GM10847 (cell line): ENCODE measurements around the gene RAB34.

Experiments used
- POLR2A ChIP-seq: IDR thresholded peaks from 2 replicates; pipeline ENCODE4 v1.6.1; 2011; ENCODE audit not compliant: insufficient read length; ENCODE audit errors: extremely low read depth

Gene RAB34, protein sequence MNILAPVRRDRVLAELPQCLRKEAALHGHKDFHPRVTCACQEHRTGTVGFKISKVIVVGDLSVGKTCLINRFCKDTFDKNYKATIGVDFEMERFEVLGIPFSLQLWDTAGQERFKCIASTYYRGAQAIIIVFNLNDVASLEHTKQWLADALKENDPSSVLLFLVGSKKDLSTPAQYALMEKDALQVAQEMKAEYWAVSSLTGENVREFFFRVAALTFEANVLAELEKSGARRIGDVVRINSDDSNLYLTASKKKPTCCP

DNA sequence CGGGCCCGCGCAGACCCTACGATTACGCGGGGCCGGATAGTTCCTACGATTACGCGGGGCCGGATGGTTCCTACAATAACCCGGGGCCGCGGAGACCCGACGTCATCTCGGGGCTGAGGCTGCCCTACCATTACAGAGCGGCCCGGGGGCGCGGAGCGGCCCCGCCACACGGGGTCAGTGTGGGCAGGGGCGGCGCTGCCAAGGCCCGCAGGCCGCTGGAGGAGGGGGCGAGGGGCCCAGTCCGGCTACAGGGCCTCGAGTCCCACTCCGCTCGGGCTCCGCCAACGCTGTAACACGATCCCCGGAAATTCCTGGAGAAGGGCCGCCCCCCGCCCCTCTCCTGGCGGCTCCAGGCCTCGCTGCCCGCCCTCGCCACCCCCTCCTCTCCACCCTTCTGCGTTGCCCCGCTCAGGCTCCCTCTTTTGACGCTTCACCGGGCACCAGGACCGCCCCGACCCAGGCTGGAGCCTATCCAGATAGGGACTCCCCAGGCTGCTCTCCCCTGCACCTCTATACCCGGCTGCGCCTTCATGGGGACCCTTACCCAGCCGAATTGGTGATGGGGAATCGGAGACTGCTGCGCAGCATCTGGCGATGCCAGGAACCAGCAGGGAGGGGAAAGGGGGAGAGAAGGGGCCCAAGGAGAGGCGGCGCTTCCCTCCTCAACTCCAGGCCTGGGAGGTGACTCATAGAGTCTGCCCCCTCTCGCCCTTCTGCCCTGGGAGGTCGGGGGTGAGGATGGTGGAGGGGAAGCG lies at the start of gene RAB34:
TSS of gene RAB34 (minus strand) at position 291 of the 755 bp plus-strand sequence. CDS start 602 bp downstream, outside the sequence.
- no peak for TF ChIP-seq POLR2A

DNA sequence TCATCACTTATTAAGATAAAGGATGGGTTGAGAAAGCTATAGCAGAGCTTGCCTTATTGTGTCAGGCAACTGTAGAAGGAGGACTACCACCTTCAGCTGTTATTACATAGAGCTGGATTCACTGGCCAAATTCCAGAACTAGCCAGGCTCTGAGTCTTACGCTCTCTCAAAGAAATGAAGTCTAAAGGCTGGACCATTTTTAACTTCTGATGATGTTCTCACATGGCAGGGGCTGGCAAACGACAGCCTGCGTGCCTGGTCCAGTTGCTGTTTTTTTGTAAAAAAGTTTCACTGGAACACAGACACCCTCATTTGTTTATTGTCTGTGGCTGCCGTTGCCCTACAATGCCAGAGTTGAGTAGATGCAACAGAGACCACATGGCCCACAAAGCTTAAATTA lies 47.4 kb upstream of the RAB34 start:
- no peak for TF ChIP-seq POLR2A

DNA sequence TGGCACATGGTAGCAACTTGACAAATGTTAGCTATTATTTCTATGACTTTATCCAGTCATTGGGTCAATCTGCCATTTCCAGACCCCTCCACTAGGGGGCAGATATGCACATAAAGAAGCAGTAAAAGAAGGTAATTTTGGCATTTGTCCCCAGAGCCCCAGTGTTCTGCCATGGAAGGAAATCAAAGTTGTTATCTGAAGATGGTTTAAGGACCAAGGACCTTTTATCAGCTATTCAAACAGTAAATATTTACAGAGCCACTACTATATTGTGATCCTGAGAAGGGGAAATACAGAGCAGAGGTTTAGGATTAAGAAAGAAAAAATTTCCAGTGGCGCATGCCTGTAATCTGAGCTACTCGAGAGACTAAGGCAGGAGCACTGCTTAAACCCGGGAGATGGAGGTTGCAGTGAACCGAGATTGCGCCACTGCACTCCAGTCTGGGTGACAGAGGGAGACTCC lies 46.2 kb upstream of the RAB34 start:
- TF ChIP-seq POLR2A = no peak

DNA sequence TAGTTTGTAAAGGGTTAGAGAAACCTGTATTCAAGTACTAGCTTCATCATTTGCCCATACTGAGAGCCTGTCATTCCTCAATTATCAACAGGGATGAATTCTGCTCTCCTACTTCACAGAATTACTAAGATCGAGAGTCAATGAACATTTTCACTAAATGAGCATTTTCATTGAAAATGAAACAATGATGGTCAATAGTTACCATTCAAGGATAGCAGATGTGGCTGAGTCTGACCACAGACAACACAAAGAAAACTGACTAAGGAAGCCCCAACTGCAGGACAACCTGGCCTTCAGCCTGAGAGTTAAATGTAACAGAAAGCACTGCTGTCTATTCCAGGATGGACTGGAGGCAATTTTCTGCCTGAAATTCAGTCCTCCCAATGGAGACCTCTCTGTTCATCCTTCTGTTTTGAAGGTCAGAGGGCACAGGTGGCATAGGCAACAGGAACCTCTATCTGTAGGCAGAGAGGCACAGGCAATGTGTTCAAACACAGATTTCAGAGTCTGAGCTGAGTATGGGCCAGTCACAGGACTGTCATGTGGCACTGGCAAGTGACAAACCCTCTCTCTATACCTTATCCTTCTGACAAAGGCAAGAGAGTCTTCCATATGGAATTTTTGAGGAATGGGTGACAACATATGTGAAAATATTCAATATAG lies 45.6 kb upstream of the RAB34 start:
- TF ChIP-seq POLR2A = no peak

DNA sequence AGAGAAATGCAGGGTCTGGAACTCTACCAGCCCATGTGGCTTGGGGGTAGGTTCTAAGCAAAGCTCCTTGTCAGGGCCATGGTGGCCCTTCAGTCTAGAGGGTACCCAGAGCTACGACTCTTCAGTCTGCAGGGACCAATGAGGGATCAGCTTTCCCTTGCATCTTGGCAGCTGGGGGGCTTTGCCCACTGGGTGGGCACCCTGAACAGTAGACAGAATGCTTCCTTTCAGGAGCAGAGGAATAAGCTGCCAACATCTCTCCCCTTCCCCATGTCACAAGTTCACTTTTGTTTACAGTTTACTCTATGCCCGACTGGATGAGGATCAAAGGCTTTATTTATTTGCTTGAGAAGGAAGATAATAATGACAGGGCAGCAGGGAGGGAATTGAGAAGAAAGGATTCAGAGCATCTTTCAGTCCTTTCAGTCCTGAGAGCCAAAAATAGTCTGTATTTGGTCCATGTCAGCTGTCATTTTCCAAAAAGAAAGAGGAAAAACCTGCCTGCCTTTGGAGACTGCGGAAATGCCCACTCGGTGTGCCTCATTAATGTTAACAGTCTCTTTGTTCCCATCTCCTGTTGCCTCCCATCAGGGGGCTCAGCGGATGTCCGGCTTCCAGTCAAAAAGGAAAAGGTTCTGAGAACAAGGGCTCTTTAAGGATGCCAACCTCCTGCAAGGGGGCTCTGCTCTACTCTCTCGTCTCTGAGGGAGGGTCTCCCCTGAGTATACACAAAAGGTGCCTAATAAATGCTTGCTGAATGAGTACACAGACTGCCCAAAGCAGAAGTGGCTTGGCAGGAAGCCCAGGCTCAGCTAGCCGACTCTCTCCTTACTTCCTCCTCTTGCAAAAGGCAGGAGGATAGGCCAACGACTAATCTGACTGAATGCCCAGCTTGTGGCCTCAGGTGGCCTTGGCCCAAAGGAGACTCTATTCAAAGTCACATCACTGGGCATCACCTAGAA lies 43.2 kb upstream of the RAB34 start:
- TF ChIP-seq POLR2A = no peak

DNA sequence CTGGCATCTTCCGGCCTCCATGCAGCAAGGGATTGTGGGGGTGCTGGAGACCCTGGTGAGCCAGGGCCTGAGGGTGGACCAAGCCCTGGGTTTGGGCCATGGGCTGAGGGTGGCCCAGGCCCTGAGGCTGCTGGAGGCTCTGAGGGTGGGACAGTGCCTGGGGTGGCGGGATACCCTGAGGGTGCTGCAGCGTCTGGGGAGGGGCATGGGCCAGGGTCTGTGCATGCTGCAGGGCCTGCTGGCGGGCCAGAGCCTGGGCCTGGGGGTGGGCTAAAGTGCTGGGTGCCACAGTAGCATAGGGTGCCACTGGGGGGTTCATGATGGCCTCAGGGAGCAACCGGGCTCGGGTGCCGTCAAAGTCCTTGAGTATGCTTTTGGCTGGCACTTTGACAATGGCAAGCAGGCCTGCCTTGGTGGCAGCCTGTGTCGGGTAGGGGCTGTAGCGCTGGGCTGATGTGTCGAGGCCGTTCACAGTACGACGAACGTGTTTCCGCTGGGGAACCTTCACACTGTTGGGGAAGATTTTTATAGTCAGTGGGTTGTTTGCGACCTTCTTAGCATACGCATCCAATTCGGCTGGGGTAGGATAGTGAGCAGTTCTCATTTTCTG lies 41.7 kb upstream of the RAB34 start:
- TF ChIP-seq POLR2A = no peak

DNA sequence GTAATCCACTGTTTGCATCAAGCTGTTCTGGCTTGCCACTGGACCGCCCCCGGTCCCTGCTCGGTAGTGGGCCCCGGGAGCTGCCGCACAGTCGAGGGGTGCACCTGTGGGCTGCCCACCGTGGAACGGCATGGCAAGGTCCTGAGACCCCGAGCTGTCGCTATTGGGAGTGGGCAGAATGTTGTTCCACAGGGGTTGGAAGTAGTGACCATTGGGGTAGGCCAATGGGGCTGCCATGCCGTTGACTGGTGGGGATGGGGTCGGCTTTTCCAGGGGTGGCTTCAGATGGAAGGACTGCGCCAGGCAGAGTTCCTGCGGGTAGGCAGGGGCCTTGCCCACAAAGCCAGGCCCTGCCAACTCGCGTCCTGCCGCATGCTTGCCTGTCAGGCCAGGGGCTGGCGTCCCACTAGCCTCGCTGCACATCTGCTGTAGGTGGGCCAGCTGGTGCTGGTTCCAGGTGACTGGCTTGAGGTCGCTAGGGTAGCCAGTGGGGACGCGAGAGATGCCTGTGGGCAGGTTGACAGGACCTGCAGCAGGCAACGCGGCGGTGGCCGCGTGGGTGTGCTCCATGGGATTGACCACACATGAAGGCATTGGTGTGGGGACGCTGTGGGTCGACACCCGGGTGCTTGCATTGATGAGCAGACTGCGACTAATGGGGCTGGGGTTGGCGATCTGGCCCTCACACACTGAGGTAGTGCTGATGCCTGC lies 40.9 kb upstream of the RAB34 start:
- TF ChIP-seq POLR2A = no peak

DNA sequence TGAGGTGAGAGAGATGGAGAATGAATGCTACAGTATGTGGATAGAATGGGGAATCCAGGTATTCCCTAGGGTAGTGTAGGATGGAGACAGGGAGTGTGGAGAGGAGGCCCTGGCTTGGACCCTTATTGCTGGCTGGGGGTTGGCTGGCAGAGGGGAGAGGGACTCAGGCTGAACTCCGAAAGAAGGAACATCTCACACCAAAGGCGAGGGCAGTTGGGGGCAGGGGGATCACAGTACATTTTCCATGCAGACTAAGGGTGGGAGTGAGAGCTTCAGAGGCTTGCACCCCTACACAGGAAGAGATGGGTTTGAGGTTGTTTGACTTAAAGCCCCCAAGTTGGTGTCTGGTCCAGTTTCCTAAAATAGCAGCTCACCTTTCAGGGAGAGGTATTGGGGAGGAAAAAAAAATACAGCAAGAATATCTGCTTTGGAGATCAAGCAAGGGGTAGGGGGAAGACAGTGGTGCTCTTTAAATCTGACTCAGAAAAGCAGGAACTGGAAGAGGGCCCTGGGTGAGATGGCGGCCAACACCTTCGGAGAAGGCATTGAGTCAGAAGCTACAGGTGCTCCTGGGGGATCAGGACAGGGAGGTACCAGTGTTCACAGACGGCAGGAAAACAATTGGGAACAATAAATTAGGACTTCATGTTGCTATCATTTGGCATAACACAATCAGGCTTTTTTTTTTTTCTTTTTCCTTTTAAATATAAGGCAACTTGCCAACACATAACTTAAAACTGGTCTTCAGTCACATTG lies 38.6 kb upstream of the RAB34 start:
- TF ChIP-seq POLR2A = no peak

DNA sequence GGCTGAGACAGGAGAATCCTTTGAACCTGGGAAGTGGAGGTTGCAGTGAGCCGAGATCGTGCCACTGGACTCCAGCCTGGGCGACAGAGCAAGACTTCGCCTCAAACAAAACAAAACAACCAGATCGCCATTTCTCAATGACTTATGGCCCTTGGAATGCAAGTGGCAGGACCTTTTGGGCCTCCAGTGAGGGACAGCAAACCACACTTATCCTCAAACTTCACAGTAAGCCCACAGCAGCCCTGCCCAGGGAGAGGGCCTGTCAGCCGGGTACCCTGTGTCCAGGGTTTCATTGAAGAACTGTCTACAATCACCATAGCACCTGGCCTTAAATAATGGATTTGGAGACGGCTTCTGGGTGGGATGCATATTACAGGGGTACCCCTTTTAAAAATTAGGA lies 37.8 kb upstream of the RAB34 start:
- no peak for TF ChIP-seq POLR2A

DNA sequence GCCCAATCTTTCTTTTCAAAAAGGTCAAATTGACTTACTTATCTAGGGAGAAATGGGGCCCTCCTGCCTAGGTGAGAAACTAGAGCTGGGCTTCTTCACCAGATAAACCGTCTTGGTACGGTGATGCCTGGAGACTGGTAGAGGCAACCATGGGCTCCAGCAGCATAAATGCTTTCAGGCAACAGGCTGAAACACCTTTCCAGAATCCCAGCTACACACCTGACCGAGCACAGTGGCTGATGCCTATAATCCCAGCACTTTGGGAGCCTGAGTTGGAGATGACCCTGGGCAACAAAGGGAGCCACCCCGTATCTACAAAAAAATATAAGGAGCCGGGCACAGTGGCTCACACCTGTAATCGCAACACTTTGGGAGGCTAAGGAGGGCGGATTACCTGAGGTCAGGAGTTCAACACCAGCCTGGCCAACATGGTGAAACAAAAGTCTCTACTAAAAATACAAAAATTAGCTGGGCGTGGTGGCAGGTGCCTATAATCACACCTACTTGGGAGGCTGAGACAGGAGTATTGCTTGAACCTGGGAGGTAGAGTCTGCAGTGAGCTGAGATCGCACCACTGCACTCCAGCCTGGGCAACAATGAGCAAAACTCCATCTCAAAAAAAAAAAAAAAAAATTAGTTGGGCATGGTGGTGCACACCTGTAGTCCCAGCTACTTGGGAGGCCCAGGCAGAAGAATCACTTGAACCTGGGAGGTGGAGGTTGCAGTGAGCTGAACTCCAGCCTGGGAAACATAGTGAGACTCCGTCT lies 34.1 kb upstream of the RAB34 start:
- no peak for TF ChIP-seq POLR2A

DNA sequence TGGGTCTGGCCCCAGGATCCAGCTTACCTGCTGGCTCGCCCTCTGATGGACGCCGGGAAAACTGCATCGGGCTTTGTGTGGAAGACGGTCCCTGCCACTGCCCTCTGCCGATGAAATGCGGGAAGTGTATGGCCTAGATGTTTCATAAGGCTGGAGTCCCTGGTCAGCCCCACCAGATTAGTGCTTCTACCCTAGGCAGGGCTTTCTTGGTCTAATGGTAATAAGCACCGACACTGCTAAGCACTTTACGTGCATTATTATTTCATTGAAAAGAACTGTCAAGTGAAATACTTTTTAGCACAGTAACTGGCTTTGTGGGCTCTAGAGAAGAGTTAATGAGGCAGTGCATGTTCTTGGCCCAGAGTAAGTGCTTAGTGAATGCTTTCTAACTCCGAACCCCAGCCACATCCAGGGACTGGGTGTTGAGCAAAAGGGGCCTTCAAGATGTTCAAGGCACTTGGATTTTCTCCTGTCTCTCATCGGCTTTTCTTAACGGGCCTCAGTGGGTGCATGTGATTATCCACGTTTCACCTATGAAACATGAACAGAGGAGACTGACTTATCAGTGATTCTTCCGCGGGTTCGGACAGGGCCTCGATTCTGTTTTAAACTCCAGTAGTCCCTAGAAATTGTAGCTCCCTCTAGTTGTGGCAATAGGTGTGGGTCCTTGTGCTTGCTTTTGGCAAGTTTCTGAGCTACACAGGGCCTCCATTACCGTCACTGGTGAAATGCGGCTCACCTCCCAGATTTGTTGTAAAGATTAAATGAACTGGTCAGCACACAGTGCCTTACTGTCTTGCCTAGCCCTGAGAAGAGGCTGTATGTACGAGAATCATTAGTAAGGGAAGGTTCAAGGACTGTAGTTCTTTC lies 32.7 kb upstream of the RAB34 start:
- no peak for TF ChIP-seq POLR2A
